Renal cortex interstitium (tissue), 11 donors: ENCODE measurements around the gene GTPBP4. TPM values are rescaled to one million over a fixed set of nuclear protein-coding genes. Genes with fewer than 3 reads are reported as not detected.

ENCODE experiments used
- DNase-seq, 11 donors: peaks; one replicate each; pipeline ENCODE4 v3.0.0-alpha.2; 2013; ENCODE audit warnings: low read depth in 9 of 11, low spot score in 4 of 11; ENCODE audit errors: extremely low read depth in 1 of 11
- polyA plus RNA-seq, 3 donors: library from polyadenylated mRNA; unstranded; fragments of 120-200 nt; gene quantifications; one replicate each; pipeline ENCODE4 v1.2.1, GENCODE V29; 2013; ENCODE audit not compliant: insufficient read length in 3 of 3

GTPBP4 gene
- polyA plus RNA-seq, 3 donors, result 57.9 to 64.5 (median 63.9) TPM

GRCh38 chr10:1068380-1069361, 80.4 kb downstream of the GTPBP4 start:
- DNase-seq, result no peak

Other genes starting within 250 kb of the GTPBP4 start
- 10 to 100 TPM; 42.4 to 60.1 (median 43.1) TPM for gene LARP4B, start 56.7 kb upstream of the GTPBP4 start, polyA plus RNA-seq
- under 1 TPM in 1 of 3 donors, not detected in 2; 0.11 TPM for gene IDI2, start 37.4 kb downstream of the GTPBP4 start, polyA plus RNA-seq
- gene IDI1, start 60.7 kb downstream of the GTPBP4 start, polyA plus RNA-seq, result 10 to 100 TPM; 61.7 to 89.9 (median 80.0) TPM
- gene WDR37, start 68.0 kb downstream of the GTPBP4 start, polyA plus RNA-seq, result 10 to 100 TPM; 16.0 to 20.5 (median 16.5) TPM